Superior temporal gyrus (tissue), 1 donor: Measurements from ENCODE around the gene ADGRL2.

Experiments
- DNase-seq: peaks from one replicate; pipeline ENCODE4 v3.0.0-alpha.2; 2016; ENCODE audit errors: extremely low spot score

Gene ADGRL2

DNA sequence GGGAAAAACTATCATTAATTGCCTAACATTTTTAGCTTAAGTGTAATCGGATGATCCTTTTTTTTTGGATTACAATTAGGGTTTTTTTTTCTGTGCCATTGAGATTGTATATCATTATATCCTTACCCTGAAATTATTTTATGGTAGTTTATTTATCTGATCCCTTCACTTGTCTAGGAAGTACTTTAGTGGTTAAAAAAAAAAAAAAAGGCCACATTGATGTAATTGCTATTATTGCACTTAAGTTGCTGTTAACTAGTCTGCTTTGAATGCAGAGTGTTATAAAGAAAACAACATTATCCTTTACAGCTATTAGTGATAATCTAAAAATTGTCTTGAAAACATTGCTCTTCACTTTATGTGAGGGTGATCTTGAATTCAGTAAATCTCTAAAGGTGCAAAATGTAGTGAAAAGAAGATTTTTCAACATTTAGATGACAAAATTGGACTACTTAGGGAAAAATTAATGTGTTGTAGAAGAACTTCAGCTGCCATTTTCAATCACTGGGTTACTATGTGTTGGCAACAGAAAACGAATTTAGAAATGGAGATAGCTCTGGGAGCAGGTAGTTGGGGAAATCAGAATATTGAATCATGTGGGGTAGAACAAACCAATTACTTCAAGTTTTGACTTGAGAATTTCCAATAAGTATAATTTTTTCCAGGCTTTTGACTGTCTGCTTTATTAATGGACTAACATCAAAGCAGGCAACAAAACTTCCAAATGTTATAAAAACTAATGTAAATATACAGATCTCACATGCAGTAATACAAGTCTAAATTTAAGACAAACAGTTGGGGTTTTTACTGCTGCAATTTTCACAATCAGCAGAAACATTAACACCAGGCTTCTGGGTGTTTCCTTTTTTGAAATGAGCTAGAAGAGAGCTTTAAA is 5.0 kb downstream of the ADGRL2 start:
- no peak for DNase-seq

- DNase-seq, result no peak
Measured at GRCh38 chr1:81806432-81806770, 5.7 kb downstream of the ADGRL2 start.

- no peak for DNase-seq
Measured at GRCh38 chr1:81808760-81809159, 8.0 kb downstream of the ADGRL2 start.

DNA sequence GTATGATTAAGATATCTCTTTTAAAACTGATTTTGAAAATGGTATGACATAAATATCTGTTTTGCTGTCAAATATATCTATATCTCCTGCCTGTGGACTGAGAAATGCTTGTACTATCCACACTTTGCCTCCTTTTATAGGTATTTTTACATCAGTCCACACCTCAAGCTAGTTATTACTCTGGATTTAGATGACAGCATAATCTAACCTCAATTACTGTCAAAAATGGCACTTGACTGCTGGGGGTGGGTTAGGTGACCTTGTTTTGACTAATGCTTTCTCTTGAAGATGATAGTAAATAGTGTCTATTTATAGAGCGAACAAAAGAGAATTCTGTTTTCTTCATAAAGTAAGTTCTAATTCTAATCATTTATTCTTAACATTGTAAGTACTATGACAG is 9.1 kb downstream of the ADGRL2 start:
- DNase-seq, result peak; percentile 8

- peak; percentile 22 for DNase-seq
Measured at GRCh38 chr1:81811757-81812371, 11.1 kb downstream of the ADGRL2 start.

DNA sequence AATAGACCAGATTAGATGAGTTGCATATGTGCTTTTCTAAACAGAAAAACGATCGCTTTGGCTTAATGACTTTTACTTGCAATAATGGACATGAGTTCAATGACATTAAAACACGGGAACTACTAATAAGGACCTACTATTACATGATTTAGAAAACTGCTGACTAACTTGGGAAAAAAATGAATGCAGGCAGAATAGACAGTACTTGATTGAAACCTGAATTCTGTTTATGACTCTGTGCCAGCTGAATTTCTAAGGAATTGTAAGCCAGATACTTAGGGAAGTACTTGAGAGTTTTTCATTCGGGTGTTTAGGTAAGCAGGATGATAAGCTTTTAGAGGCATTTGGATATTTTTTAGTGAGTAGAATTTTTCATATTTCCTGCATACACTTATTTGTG is 12.0 kb downstream of the ADGRL2 start:
- no peak for DNase-seq

- no peak for DNase-seq
Measured at GRCh38 chr1:81813691-81814090, 13.0 kb downstream of the ADGRL2 start.

DNA sequence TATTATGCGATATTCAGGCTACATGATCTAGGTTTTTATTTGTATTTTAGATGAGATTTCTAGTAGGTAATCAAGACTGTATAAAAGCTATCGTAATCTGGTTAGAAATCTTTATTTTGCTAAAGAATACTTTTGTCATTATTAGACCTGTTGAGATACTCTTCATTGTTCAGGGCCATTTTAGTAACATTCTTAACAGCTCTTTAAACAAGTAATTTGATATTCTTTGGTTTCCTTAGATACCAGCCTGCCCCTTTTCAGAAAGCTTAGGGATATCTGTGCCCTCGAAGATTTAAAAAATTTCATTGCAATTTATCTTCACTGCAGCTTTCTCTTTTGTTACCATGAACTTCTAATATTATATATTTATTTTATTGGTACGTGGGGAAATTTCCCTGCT is 18.9 kb downstream of the ADGRL2 start:
- no peak for DNase-seq

DNA sequence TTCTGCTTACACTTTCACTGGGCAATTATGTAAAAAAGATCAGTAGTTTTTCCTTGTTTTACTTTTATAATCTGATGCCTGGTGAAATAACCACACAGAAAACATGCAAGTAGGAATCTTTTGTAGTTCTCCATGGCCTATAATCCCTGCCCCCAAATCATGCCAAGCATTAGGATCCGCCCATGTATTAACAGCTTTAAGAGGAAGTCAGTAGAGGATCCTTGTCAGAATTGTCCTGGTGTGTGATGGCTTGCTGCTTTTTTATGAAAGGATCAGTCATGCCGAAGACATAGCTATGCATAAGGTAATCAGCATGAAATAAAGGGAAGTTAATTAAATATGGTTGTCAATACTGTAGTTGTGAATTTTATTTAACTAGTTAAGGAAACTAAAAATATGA is 20.0 kb downstream of the ADGRL2 start:
- DNase-seq, result no peak

- DNase-seq, result no peak
Measured at GRCh38 chr1:81823082-81823481, 22.3 kb downstream of the ADGRL2 start.

DNA sequence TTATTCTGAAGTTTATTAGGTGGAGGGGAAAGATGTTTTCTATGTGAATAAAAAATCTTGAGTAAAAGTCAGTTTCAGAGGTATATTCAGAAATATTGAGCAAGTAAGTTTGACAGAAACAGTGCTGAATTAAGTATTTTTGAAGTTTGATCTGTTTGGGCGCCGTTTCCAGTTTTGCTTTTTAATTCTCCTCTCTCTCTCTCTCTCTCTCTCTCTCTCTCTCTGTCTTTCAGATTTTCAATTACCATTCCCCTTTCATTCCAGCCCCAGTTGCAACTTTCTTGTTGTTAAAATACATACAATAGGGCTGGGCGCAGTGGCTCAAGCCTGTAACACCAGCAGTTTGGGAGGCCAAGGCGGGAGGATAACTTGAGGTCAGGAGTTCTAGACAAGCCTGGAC is 24.0 kb downstream of the ADGRL2 start:
- DNase-seq, result no peak

DNA sequence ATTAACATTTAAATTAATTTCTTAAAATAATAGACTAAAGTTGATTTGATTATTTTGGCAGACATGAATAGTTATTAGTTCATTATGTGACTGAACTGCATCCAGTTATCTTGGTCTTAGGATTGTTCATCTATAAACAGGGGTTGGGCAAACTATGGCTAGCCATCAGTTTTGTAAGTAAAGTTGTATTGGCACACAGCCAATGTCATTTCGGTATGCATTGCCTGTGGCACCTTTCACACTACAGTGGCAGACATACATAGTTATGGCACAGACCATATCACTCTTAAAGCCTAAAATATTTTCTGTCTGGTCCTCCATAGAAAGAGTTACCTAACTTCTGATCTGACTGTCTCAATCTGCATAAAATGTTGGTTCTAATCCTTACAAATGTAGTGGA is 27.2 kb downstream of the ADGRL2 start:
- no peak for DNase-seq

- no peak for DNase-seq
Measured at GRCh38 chr1:81832573-81832972, 31.8 kb downstream of the ADGRL2 start.

DNA sequence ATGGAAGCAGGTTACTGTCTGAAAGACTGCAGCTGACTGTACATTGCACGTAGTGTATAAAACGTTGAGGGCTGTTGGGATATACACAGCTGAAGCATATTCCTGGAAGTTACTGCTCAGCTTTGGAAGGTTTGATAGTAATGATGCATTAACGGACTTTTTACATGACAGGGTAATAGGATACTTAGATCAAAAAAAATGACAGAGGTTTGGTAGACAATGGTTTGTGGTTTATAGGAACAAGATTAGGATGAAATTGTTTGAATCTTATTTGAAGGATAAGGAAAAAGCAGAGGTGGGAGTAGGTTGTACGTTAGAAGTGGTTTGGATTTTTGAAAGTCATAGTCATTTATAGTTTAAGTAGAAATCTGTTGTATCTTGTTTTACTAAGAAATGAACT is 33.0 kb downstream of the ADGRL2 start:
- DNase-seq, result no peak

GRCh38 chr1:81834268-81834667 is 33.5 kb downstream of the ADGRL2 start:
- DNase-seq, result peak; percentile 10

GRCh38 chr1:81834921-81835698 is 34.4 kb downstream of the ADGRL2 start:
- no peak for DNase-seq

DNA sequence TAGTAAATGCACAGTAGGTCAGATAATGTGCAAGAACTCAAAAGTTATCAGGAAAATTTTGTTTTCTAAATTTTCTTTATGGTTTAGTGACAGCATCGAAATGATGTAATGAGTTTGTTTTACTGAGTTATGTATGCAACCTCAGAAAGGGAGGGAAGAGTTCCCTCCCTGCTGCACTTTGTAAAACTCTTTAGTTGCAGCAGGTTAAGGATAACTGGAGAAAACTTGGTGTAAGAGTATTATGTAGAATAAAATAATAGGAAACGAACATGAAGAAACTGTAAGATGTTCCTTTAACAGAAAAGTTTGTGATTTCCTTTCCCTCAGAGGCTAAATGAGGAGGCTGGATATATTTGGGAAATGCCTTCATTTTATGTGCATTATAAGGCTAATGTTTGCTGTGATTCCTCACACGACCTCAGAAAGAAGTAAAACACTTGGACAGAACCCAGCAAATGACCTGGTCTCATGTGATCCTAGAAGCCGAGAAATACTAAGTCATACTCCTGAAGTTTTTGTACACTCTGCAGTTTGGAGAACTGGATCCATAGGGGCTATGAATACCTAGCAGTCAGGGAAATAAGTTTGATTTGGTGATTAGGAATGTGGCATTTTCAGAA is 35.4 kb downstream of the ADGRL2 start:
- DNase-seq, result no peak

DNA sequence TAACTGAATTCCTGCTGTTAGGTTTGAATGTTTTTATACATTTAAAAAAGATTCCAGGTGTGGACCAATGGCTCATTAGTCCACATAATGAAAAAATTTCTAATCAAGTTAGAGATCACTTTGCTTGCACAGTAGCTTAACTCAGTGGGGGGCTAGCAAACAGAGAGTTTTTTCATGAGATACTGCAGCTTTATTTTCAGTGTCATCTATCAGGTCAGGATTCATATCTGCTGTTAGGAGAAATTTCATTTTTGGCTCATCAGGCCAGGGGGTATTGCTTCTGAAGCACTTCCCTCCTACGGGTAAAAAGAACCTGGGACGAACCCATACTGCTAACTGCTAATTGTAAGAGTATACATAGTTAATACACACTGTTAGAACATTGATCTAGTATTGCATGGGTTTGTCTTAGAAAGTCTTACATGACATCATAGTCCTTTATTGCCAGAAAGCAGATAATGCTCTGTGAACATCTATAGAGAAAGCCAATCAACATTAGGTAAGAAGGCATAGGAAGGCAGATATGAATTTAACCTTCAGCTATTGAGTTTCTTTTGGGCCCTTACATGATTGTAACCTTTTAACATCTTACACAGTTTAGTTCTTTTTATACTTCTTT is 38.0 kb downstream of the ADGRL2 start:
- no peak for DNase-seq

DNA sequence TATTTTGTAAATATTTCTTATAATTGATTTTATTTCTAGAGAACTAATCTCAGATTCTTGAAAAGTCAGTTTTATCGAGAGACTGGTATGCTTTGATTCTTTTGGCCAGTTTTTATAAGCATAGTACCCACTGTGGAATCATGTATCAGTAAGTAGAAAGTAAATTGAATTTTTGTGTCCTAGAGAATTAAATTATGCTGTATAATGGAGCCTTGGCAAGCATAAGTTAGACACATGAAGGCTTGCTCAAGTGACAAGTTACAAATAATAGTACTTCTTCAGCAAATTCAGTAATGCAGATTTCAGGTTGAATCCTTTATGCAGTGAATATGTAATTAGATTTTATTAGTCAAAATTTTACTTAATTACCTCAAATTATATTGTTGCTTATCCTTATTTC is 40.1 kb downstream of the ADGRL2 start:
- no peak for DNase-seq

GRCh38 chr1:81841795-81842194 is 41.1 kb downstream of the ADGRL2 start:
- DNase-seq, result no peak

- DNase-seq, result no peak
Measured at GRCh38 chr1:81844477-81844876, 43.7 kb downstream of the ADGRL2 start.

- DNase-seq, result no peak
Measured at GRCh38 chr1:81846630-81847029, 45.9 kb downstream of the ADGRL2 start.
